Coronary artery (tissue), 2 donors: Measurements from ENCODE around the gene CHRNA4.

Experiments
- DNase-seq: peaks from one replicate; pipeline ENCODE4 v3.0.0-alpha.2; 2017; ENCODE audit warnings: low spot score
- H3K27ac ChIP-seq, 2 donors: fragments of 200-600 bp; sonication (generic); one replicate each; pipeline ENCODE4 v1.5.1; 2016 to 2019
- H3K4me3 ChIP-seq: fragments of 200-600 bp; sonication (generic); 2 replicates; pipeline ENCODE4 v1.5.1; 2016; ENCODE audit warnings: mild to moderate bottlenecking, moderate library complexity
- TF ChIP-seq, protein P1 (sequence below): fragments of 200-600 bp; sonication (generic); IDR thresholded peaks from one replicate; pipeline ENCODE4 v1.5.1; 2019; ENCODE audit warnings: antibody characterized with exemption

The CHRNA4 gene

DNA sequence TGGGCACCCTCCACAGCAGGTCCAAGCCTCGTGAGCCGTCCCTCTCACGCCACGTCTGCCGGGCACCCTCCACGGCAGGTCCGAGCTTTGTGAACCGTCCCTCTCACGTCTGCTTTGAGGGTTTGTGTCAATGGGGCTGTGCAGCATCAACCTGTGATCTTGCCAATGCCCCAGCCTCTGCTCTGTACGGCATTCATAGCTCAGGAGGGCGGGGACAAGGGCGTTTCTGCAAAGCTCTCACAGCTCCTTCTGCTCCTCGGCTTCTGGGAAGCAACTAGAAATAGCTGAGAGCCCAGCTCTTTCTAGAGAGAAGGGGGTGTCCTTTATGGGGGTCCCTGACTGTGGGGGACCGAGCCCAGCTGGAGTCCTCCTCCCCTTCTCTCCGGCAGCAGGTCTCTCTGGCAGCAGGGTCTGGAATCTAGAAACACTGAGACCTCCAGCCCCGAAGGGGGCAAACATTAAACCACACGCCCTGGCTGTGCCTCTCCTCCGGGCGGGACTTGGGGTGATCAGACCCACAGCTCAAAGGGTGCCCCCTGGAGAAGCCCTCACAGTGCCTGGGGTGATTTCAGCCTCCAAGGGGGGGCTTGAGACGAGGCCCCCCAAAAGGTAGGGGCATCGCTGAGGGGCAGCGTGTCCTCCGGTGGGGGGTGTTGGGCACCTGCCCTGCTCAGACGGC, 41.2 kb upstream of the CHRNA4 start:
- TF ChIP-seq, protein P1, sequence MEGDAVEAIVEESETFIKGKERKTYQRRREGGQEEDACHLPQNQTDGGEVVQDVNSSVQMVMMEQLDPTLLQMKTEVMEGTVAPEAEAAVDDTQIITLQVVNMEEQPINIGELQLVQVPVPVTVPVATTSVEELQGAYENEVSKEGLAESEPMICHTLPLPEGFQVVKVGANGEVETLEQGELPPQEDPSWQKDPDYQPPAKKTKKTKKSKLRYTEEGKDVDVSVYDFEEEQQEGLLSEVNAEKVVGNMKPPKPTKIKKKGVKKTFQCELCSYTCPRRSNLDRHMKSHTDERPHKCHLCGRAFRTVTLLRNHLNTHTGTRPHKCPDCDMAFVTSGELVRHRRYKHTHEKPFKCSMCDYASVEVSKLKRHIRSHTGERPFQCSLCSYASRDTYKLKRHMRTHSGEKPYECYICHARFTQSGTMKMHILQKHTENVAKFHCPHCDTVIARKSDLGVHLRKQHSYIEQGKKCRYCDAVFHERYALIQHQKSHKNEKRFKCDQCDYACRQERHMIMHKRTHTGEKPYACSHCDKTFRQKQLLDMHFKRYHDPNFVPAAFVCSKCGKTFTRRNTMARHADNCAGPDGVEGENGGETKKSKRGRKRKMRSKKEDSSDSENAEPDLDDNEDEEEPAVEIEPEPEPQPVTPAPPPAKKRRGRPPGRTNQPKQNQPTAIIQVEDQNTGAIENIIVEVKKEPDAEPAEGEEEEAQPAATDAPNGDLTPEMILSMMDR, result no peak

DNA sequence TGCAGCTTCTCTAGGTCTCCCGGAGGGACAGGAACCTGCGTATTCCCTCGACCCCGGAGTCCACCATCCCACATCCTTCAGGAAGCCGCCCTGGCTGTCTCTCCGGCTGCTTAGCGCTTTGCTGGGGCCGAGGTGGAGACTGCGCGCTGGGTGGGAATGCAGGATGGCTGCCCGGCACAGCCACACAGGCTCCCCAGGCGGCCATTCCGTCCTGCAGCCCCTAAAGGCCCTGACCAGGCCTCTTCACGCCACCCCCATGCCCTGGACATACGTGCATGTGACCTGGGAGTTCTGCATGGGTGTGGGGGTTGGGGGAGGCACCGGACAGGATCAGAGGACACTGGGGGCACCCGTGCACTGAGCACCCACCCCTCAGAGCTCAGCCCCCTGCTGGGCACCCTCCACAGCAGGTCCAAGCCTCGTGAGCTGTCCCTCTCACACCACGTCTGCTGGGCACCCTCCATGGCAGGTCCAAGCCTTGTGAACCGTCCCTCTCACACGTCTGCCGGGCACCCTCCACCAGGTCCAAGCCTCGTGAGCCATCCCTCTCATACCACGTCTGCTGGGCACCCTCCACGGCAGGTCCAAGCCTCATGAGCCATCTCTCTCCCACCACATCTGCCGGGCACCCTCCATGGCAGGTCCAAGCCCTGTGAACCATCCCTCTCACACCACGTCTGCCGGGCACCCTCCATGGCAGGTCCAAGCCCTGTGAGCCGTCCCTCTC, 40.4 kb upstream of the CHRNA4 start:
- Histone ChIP-seq H3K27ac (no peak overlapping the region), H3K4me3 (no peak overlapping the region)
- no peak for DNase-seq
- TF ChIP-seq, protein P1, result no peak

More for the DNA sequence above, 41.2 kb upstream of the CHRNA4 start:
- no peak for DNase-seq
- Histone ChIP-seq H3K27ac (no peak overlapping the region), H3K4me3 (no peak overlapping the region)

DNA sequence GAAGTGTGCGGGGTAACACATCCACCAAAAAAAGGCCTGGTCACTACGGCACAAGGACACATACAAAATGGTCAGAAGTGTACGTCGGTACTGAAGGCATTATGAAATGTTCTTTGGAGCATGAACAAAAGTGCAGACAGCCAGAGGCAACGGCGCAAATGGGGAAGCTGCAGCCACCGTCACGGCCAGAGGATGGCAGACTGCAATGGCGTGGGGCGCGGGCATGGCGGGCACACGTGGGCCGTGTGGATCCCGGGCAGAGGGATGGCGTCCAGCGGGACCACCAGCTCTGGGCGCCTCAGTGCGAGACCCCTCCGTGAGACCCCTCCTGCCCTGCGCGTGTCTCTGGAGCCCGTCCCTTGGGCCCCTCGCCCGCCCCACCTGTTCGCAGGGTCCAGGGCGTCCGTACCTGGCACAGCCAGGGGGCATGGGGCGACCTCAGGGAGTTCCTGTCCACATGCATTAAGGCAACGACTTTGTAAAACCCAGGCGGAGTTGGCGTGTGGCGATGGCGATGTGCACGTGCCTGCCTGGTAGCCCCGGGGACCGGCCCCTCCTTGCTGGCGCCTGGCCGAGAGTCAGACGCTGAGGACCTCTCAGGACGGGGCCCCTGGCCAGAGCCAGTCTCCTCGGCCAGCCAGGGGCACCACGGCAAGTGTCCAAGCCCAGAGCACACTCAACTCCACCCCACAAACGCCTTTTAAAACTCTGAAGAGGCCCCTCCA, 39.5 kb upstream of the CHRNA4 start:
- TF ChIP-seq, protein P1, result no peak
- H3K27ac ChIP-seq, result no peak overlapping the region
- no peak overlapping the region for H3K4me3 ChIP-seq
- no peak for DNase-seq

GRCh38 chr20:63399596-63400375, 38.6 kb upstream of the CHRNA4 start:
- TF ChIP-seq, protein P1, result no peak
- Histone ChIP-seq H3K27ac (no peak overlapping the region), H3K4me3 (no peak overlapping the region)
- DNase-seq, result no peak

GRCh38 chr20:63398744-63399514, 37.8 kb upstream of the CHRNA4 start:
- H3K27ac ChIP-seq, result no peak overlapping the region
- no peak overlapping the region for H3K4me3 ChIP-seq
- TF ChIP-seq, protein P1, result no peak
- DNase-seq, result no peak

GRCh38 chr20:63397946-63398450, 36.8 kb upstream of the CHRNA4 start:
- DNase-seq, result no peak
- Histone ChIP-seq H3K4me3 (no peak overlapping the region), H3K27ac (no peak overlapping the region)
- TF ChIP-seq, protein P1, result no peak
